ENCODE measurements around the gene TAP1.
A peak's percentile ranks its signal among the peaks of the same experiment; 100 is the strongest.

Gene TAP1

GRCh38 chr6:32845384-32845884 is 8.1 kb downstream of the TAP1 start:
- DNase-seq (ENCODE audit: low read depth in 2 of 2): no peak
- no peak for TF ChIP-seq CTCF (IDR thresholded peaks at IDR 0.05; ENCODE audit: low read depth, low read length)
- no peak overlapping the region for H3K4me3 ChIP-seq (replicated peaks in 1 of 2; ENCODE audit: low read depth in 2 of 2, low read length in 2 of 2)

- DNase-seq (ENCODE audit: low read depth in 2 of 2): no peak
- TF ChIP-seq CTCF (IDR thresholded peaks at IDR 0.05; ENCODE audit: low read depth, low read length): no peak
Measured at GRCh38 chr6:32844839-32845383, 8.6 kb downstream of the TAP1 start.

GRCh38 chr6:32843979-32844838 is 9.3 kb downstream of the TAP1 start, which contains the start of gene PSMB8:
Gene PSMB8, minus strand, starts transcription at chr6:32844047. Its CDS starts 51 bp downstream, at chr6:32843996.
- peak; percentile 31 for TF ChIP-seq CTCF (IDR thresholded peaks at IDR 0.05; ENCODE audit: low read depth, low read length)
- DNase-seq (ENCODE audit: low read depth in 2 of 2): peak; percentile 93 to 94
- H3K4me3 ChIP-seq (replicated peaks in 1 of 2; ENCODE audit: low read depth in 2 of 2, low read length in 2 of 2): peak within 1 kb of the TSS; percentile 69 to 92

More at GRCh38 chr6:32844839-32845383, 8.6 kb downstream of the TAP1 start:
- peak overlapping the region; percentile 69 to 92 for H3K4me3 ChIP-seq (replicated peaks in 1 of 2; ENCODE audit: low read depth in 2 of 2, low read length in 2 of 2)

DNA sequence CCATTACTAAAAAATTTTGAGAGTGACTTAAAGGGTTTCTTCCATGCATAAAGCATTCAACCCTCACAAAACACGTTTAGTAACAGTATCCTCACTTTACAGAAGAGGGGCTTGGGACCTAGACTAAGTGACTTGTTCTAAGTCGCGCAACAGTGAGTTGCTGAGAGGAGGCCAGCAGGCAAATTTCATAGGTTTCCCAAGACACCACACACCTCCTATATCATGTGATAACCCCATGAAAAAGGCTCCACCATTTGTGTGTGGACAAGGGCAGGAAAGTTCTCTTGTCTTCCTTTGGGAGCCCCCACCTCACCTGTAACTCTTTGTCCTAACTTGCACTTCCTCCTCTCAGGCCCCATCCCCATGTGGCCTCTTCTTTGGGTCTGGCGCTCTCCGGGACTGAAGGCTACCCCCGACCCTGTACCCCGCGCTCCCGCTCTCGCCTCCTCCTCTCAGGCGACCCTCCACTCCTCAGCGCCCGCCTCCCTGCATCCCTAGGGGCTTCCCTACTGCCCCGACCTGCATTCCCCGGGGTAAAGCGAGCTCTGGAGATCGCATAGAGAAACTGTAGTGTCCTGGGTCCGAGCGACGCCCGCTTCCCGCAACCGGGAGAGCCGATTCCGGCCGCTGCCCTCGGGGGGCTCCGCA is 10.0 kb downstream of the TAP1 start:
- DNase-seq (ENCODE audit: low read depth in 2 of 2): peak in 1 of 2 donors; percentile 15
- H3K4me3 ChIP-seq (replicated peaks in 1 of 2; ENCODE audit: low read depth in 2 of 2, low read length in 2 of 2): peak overlapping the region; percentile 69 to 92
- TF ChIP-seq CTCF (IDR thresholded peaks at IDR 0.05; ENCODE audit: low read depth, low read length): no peak

DNA sequence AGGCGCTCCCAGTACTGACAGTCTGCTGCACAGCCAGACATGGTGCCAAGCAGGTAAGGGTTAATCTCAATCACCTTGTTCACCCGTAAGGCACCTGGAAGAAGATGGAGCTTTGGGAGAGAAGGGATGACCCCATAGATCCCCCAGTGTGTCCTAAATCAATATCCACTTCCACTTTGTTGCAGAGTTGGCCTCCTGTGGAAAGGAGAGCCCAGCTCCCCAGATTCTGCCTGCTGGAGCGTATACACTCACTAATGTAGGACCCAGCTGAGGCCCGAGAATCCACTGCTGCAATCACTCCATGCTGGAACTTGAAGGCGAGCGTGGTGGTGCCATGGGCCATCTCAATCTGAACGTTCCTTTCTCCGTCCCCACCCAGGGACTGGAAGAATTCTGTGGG is 10.8 kb downstream of the TAP1 start:
- DNase-seq (ENCODE audit: low read depth in 2 of 2): no peak
- no peak overlapping the region for H3K4me3 ChIP-seq (replicated peaks in 1 of 2; ENCODE audit: low read depth in 2 of 2, low read length in 2 of 2)
- no peak for TF ChIP-seq CTCF (IDR thresholded peaks at IDR 0.05; ENCODE audit: low read depth, low read length)

DNA sequence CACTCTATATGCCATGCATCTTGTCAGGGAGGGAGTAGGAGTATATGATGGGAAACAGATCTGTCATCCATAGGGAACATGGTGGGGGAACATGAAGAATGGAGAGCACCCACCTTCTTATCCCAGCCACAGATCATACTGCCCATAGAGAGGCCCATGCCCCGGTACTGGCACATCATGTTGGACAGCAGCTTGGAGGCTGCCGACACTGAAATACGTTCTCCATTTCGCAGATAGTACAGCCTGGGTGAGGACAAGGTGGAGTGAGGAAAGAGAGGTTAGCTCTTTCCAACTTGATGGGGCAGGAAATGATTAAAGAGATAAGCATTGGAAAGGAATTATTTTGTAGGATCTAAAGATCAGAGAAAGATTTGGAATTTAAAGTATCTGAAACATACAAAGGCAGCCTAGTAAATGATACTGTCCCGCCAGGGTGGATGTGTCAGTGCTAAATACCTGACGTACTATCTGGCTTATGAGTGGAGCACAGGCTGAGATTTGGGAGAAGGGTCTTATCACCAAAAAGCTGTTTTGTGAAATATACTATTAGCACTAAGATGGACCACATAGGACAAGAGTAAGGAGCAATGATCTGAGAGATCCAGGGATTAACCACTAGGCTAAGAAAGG is 11.4 kb downstream of the TAP1 start:
- DNase-seq (ENCODE audit: low read depth in 2 of 2): no peak
- no peak for TF ChIP-seq CTCF (IDR thresholded peaks at IDR 0.05; ENCODE audit: low read depth, low read length)
- H3K4me3 ChIP-seq (replicated peaks in 1 of 2; ENCODE audit: low read depth in 2 of 2, low read length in 2 of 2): no peak overlapping the region
